Activated CD8-positive, alpha-beta T cell treated with anti-CD3 and anti-CD28 coated beads for 36 hours (primary cell): ENCODE measurements around the gene PLXND1. TPM values are rescaled to one million over a fixed set of nuclear protein-coding genes. Genes with fewer than 3 reads are reported as not detected.

Experiments
- ATAC-seq: fragments of 200-7000 bp; cut with Tn5 transposase; one replicate; pipeline ENCODE4 v1.10.0; 2021; ENCODE audit warnings: mild to moderate bottlenecking, moderate library complexity
- CTCF ChIA-PET: fragments of 350-600 bp; sonication (Branson Sonifier 250); formaldehyde crosslinking; loops from one replicate; lab custom pipeline; 2021; ENCODE audit warnings: antibody characterized with exemption; lab: Charles Lee
- POLR2A ChIA-PET: fragments of 350-600 bp; sonication (Branson Sonifier 250); formaldehyde crosslinking; loops from one replicate; lab custom pipeline; 2021; ENCODE audit warnings: antibody characterized with exemption; lab: Charles Lee
- DNase-seq: peaks from one replicate; pipeline ENCODE4 v3.0.0-alpha.2; 2020
- H3K27ac Mint-ChIP-seq: one replicate; pipeline ENCODE4 v1.8.0; 2021; ENCODE audit warnings: mild to moderate bottlenecking, mixed read lengths
- H3K27me3 Mint-ChIP-seq: one replicate; pipeline ENCODE4 v1.8.0; 2021; ENCODE audit warnings: mixed read lengths
- H3K36me3 Mint-ChIP-seq: one replicate; pipeline ENCODE4 v1.8.0; 2021; ENCODE audit warnings: low read depth, mixed read lengths
- H3K4me1 Mint-ChIP-seq: one replicate; pipeline ENCODE4 v1.8.0; 2021; ENCODE audit warnings: low read depth, mixed read lengths
- H3K4me3 Mint-ChIP-seq: one replicate; pipeline ENCODE4 v1.8.0; 2021; ENCODE audit warnings: mild to moderate bottlenecking, moderate library complexity, mixed read lengths
- H3K9me3 Mint-ChIP-seq: one replicate; pipeline ENCODE4 v1.8.0; 2021; ENCODE audit warnings: mixed read lengths
- intact Hi-C: fragments of 100-400 bp; cut with micrococcal nuclease; formaldehyde crosslinking; loops from one replicate; pipeline ENCODE4 v1.10.0; 2022
- total RNA-seq, 2 experiments: library from RNA; stranded (reverse); gene quantifications; one replicate each; pipeline ENCODE4 v1.2.3, GENCODE V29; 2021
- TF ChIP-seq, protein P1 (sequence below): fragments of 200-600 bp; IDR thresholded peaks from one replicate; pipeline ENCODE4 v1.8.0; 2022; ENCODE audit warnings: antibody characterized with exemption, mild to moderate bottlenecking

PLXND1 gene
- total RNA-seq, 2 experiments from 2014 or later = 10.7 to 12.5 TPM

DNA sequence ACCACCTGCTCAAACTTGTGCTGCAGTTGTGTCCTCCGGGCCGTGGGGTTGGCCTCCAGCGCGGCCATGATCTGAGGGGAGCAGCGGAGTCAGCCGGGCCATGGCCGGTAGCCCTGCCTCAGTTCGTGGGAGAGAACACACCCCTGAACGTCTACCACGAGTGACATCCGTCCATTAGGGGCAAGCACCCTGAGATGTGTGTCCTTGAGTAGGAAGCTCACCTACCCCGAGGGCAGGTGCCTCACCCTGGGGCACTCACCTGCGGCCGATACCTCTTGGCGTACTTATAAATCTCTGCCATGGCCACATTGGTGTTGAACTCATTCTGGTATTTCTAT lies 50.1 kb downstream of the PLXND1 start:
- POLR2A ChIA-PET = no interaction called here
- H3K27me3 Mint-ChIP-seq = peaks cover 4% of the 10 kb centered on the region
- no peaks in the 10 kb centered on the region for H3K36me3 Mint-ChIP-seq
- no peak overlapping the region for H3K4me3 Mint-ChIP-seq
- no peaks in the 10 kb centered on the region for H3K9me3 Mint-ChIP-seq
- intact Hi-C loops = no loop called here
- TF ChIP-seq, protein P1, sequence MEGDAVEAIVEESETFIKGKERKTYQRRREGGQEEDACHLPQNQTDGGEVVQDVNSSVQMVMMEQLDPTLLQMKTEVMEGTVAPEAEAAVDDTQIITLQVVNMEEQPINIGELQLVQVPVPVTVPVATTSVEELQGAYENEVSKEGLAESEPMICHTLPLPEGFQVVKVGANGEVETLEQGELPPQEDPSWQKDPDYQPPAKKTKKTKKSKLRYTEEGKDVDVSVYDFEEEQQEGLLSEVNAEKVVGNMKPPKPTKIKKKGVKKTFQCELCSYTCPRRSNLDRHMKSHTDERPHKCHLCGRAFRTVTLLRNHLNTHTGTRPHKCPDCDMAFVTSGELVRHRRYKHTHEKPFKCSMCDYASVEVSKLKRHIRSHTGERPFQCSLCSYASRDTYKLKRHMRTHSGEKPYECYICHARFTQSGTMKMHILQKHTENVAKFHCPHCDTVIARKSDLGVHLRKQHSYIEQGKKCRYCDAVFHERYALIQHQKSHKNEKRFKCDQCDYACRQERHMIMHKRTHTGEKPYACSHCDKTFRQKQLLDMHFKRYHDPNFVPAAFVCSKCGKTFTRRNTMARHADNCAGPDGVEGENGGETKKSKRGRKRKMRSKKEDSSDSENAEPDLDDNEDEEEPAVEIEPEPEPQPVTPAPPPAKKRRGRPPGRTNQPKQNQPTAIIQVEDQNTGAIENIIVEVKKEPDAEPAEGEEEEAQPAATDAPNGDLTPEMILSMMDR = no peak
- peaks cover 6% of the 10 kb centered on the region for H3K4me1 Mint-ChIP-seq
- no peak for DNase-seq
- no peak for ATAC-seq
- CTCF ChIA-PET = no interaction called here
- no peak overlapping the region for H3K27ac Mint-ChIP-seq

DNA sequence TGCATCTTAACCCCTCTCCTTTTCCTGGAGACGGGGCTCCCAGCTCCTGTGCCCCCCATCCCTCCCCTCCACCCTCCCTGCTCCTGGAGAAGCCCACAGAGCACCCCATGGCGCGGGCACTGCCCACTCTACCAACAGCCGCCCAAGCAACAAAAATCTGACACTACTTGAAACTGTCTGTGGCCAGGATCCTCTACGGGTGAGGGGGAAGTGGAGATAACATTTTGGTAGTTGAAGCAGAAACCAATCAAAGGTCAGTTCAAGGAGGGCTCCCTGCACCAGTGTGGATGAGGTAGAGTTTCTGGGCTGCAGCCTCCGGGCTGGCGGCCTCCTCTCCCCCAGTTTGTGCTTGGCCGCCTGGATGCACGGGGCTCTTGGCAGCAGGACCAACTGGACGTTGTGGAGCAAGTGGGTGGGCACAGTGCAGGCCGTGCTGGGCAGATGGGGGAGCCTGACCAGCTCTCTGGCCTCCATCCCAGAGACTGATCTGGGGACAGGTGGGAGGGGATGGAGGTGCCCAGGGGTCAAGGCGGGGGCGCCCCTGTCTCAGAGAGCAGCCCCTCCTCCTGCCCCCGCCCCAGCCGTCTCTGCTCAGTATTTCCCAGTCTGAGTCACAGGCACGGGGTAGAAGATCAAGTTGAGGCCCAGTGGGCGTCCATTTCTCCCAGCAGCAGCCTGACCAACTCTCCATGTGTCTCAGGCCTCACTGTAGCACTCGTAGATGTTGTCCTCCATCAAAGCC lies 50.7 kb downstream of the PLXND1 start:
- no peak for DNase-seq
- CTCF ChIA-PET = interaction anchor here (2.5 kb wide), 1 partner anchor 65 kb away, joined by 9 read pairs; no protein-coding TSS in a partner anchor
- POLR2A ChIA-PET = no interaction called here
- Mint-ChIP-seq H3K4me3 (no peak overlapping the region), H3K27me3 (peaks cover 4% of the 10 kb centered on the region), H3K4me1 (peaks cover 6% of the 10 kb centered on the region), H3K36me3 (no peaks in the 10 kb centered on the region), H3K27ac (no peak overlapping the region), H3K9me3 (no peaks in the 10 kb centered on the region)
- intact Hi-C loops = no loop called here
- no peak for ATAC-seq
- TF ChIP-seq, protein P1 = no peak

DNA sequence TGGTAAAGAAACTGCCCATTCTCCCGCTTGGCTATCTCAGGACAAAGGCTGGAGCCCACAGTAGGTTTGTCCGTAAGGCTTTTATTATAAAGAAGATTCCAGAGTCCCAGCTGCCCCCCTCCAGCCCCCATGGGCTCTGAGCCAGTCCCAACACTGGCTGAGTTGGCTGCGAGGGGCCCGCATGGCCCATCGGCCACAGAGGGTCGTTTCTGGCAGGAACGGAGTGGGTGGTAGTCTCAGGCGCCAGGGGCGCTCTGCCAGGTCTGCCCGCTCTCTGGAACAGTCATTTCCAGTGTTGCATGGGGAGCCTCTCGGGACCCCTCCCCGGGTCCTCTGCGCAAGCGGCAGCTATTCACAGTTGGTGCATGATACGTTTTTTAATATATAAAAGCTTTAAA lies 51.3 kb downstream of the PLXND1 start:
- Mint-ChIP-seq H3K4me1 (peaks cover 6% of the 10 kb centered on the region), H3K27me3 (peaks cover 4% of the 10 kb centered on the region), H3K36me3 (no peaks in the 10 kb centered on the region), H3K27ac (no peak overlapping the region), H3K4me3 (no peak overlapping the region), H3K9me3 (no peaks in the 10 kb centered on the region)
- CTCF ChIA-PET = interaction anchor here (0.8 to 2.5 kb wide), 2 partner anchors 20 to 65 kb away, joined by 3 to 9 read pairs; no protein-coding TSS in a partner anchor
- no peak for ATAC-seq
- no peak for DNase-seq
- intact Hi-C loops = no loop called here
- TF ChIP-seq, protein P1 = no peak
- POLR2A ChIA-PET = no interaction called here

DNA sequence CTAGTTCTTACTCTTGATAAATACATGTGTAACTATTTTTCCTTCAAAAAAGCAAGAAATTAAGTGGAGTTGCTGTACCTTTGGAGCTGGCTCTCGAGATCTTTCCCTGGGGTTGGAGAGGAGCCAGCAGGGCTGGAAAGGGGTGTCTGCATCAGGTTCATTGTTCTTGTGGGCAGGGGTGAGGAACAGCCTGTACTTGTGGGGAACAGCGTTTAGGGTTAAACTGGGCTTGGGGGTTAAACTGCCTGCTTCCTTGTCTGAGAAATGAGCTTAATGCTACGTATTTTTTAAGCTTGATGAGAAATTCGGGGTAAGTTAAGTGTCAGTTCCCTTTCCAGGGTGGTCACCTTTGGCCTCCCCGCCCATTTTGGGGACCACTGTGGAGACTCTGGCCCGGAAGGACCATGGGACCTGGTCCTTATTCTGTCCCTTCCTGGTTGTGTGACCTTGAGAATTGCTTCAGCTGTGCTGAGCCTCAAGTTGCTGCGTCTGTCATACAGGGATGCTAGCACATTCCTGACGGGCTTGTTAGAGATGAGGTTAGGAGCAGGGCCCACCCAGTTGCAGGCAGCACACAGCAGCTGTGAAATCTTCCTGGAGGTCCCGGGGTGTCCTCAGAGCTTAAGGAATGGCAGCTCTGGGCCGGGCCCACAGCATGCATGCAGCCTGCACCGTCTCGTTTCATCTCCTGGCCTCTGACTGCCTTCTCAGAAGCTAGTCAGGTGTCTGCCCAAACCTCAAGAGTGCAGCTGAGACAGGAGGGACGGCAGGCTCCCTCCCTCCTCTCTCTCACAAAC lies 51.9 kb downstream of the PLXND1 start:
- Mint-ChIP-seq H3K27me3 (peaks cover 4% of the 10 kb centered on the region), H3K36me3 (no peaks in the 10 kb centered on the region), H3K27ac (no peak overlapping the region), H3K4me3 (no peak overlapping the region), H3K9me3 (no peaks in the 10 kb centered on the region), H3K4me1 (peaks cover 6% of the 10 kb centered on the region)
- intact Hi-C loops = no loop called here
- ATAC-seq = no peak
- ChIA-PET POLR2A (no interaction called here), CTCF (interaction anchor here (0.8 to 2.5 kb wide), 2 partner anchors 19 to 64 kb away, joined by 3 to 9 read pairs; no protein-coding TSS in a partner anchor)
- TF ChIP-seq, protein P1 = no peak
- DNase-seq = no peak

DNA sequence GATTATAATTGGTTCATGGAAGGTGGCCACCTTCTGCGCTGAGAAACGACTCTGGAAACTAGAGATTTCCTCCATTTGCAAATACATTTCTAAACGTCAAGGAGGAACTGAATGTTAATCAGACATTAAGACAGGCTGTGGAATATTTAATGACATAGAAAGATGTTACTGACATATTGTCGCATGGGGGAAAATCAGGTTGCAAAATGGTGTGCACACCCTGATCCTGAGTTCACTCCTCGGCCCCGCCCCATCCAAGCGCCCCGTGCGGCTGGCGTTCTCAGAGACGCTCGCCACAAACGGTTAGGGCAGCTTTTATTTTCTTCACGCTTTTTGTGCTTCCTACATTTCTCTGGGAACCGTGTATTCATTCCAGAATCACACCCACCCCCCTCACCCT lies 52.8 kb downstream of the PLXND1 start:
- Mint-ChIP-seq H3K27ac (no peak overlapping the region), H3K36me3 (no peaks in the 10 kb centered on the region), H3K27me3 (peaks cover 4% of the 10 kb centered on the region), H3K9me3 (no peaks in the 10 kb centered on the region), H3K4me3 (no peak overlapping the region), H3K4me1 (peaks cover 6% of the 10 kb centered on the region)
- peak; percentile 49 for ATAC-seq
- POLR2A ChIA-PET = no interaction called here
- DNase-seq = peak; percentile 26
- CTCF ChIA-PET = interaction anchor here (2.5 kb wide), 1 partner anchor 63 kb away, joined by 9 read pairs; no protein-coding TSS in a partner anchor
- TF ChIP-seq, protein P1 = no peak
- intact Hi-C loops = no loop called here
